ENCODE data around the gene APOBEC4. TPM values are rescaled to one million over a fixed set of nuclear protein-coding genes. Genes with fewer than 3 reads are reported as not detected.
A peak's percentile ranks its signal among the peaks of the same experiment; 100 is the strongest.

APOBEC4 gene
- total RNA-seq = not detected in 2 replicates

- peak; percentile 64 for DNase-seq
- no peaks in the 10 kb centered on the region for H3K36me3 Mint-ChIP-seq (ENCODE audit: low read depth)
- peak within 1 kb of the TSS; percentile 63 for H3K4me3 Mint-ChIP-seq
- no peaks in the 10 kb centered on the region for H3K9me3 Mint-ChIP-seq
- H3K4me1 Mint-ChIP-seq = peaks cover 35% of the 10 kb centered on the region
- H3K27ac Mint-ChIP-seq = peak within 1 kb of the TSS; percentile 93
- H3K27me3 Mint-ChIP-seq = no peaks in the 10 kb centered on the region
- intact Hi-C loops (cut with micrococcal nuclease) = loop anchor here (1.0 to 10.0 kb wide), 5 partner anchors 20 to 572 kb away; partner anchors contain the start of gene TSEN15
Measured at GRCh38 chr1:183652547-183653461, at the start of gene APOBEC4. Gene APOBEC4 (minus strand): TSS chr1:183653316. CDS start chr1:183648781, 4,535 bp downstream.

GRCh38 chr1:183702813-183703198, 49.7 kb upstream of the APOBEC4 start:
- Mint-ChIP-seq H3K27me3 (no peaks in the 10 kb centered on the region), H3K27ac (no peak overlapping the region), H3K36me3 (ENCODE audit: low read depth) (peaks cover 2% of the 10 kb centered on the region), H3K4me3 (no peak overlapping the region), H3K9me3 (peaks cover 4% of the 10 kb centered on the region), H3K4me1 (peaks cover 7% of the 10 kb centered on the region)
- DNase-seq = no peak
- intact Hi-C loops (cut with micrococcal nuclease) = no loop called here

GRCh38 chr1:183702087-183702812, 49.1 kb upstream of the APOBEC4 start:
- DNase-seq = no peak

GRCh38 chr1:183699616-183700160, 46.6 kb upstream of the APOBEC4 start:
- Mint-ChIP-seq H3K9me3 (peaks cover 4% of the 10 kb centered on the region), H3K27me3 (no peaks in the 10 kb centered on the region), H3K27ac (no peak overlapping the region), H3K4me3 (no peak overlapping the region), H3K4me1 (peaks cover 8% of the 10 kb centered on the region), H3K36me3 (ENCODE audit: low read depth) (peaks cover 2% of the 10 kb centered on the region)
- intact Hi-C loops (cut with micrococcal nuclease) = no loop called here
- DNase-seq = no peak

More at GRCh38 chr1:183702087-183702812, 49.1 kb upstream of the APOBEC4 start:
- Mint-ChIP-seq H3K27ac (peak overlapping the region; percentile 2), H3K4me3 (no peak overlapping the region), H3K36me3 (ENCODE audit: low read depth) (peaks cover 2% of the 10 kb centered on the region), H3K27me3 (no peaks in the 10 kb centered on the region), H3K9me3 (peaks cover 4% of the 10 kb centered on the region), H3K4me1 (peaks cover 8% of the 10 kb centered on the region)
- intact Hi-C loops (cut with micrococcal nuclease) = no loop called here

GRCh38 chr1:183697814-183698590, 44.9 kb upstream of the APOBEC4 start:
- peaks cover 2% of the 10 kb centered on the region for H3K36me3 Mint-ChIP-seq (ENCODE audit: low read depth)
- H3K4me3 Mint-ChIP-seq = no peak overlapping the region

GRCh38 chr1:183696981-183697380, 43.9 kb upstream of the APOBEC4 start:
- Mint-ChIP-seq H3K9me3 (peaks cover 4% of the 10 kb centered on the region), H3K27ac (no peak overlapping the region), H3K4me3 (no peak overlapping the region), H3K4me1 (peaks cover 11% of the 10 kb centered on the region), H3K36me3 (ENCODE audit: low read depth) (peaks cover 2% of the 10 kb centered on the region), H3K27me3 (no peaks in the 10 kb centered on the region)
- DNase-seq = no peak
- intact Hi-C loops (cut with micrococcal nuclease) = no loop called here

More at GRCh38 chr1:183697814-183698590, 44.9 kb upstream of the APOBEC4 start:
- no peaks in the 10 kb centered on the region for H3K27me3 Mint-ChIP-seq
- intact Hi-C loops (cut with micrococcal nuclease) = no loop called here
- peaks cover 11% of the 10 kb centered on the region for H3K4me1 Mint-ChIP-seq
- H3K9me3 Mint-ChIP-seq = peaks cover 4% of the 10 kb centered on the region
- H3K27ac Mint-ChIP-seq = no peak overlapping the region
- DNase-seq = no peak

- H3K4me1 Mint-ChIP-seq = peaks cover 13% of the 10 kb centered on the region
- no peak overlapping the region for H3K4me3 Mint-ChIP-seq
- DNase-seq = no peak
- no peak overlapping the region for H3K27ac Mint-ChIP-seq
- H3K9me3 Mint-ChIP-seq = no peaks in the 10 kb centered on the region
- H3K27me3 Mint-ChIP-seq = no peaks in the 10 kb centered on the region
- no peaks in the 10 kb centered on the region for H3K36me3 Mint-ChIP-seq (ENCODE audit: low read depth)
- intact Hi-C loops (cut with micrococcal nuclease) = no loop called here
Measured at GRCh38 chr1:183694755-183695154, 41.6 kb upstream of the APOBEC4 start.

GRCh38 chr1:183694066-183694465, 41.0 kb upstream of the APOBEC4 start:
- Mint-ChIP-seq H3K9me3 (no peaks in the 10 kb centered on the region), H3K27me3 (no peaks in the 10 kb centered on the region), H3K27ac (no peak overlapping the region), H3K4me1 (peaks cover 16% of the 10 kb centered on the region), H3K4me3 (no peak overlapping the region), H3K36me3 (ENCODE audit: low read depth) (no peaks in the 10 kb centered on the region)
- DNase-seq = no peak
- intact Hi-C loops (cut with micrococcal nuclease) = no loop called here

- Mint-ChIP-seq H3K4me3 (no peak overlapping the region), H3K27ac (no peak overlapping the region), H3K36me3 (ENCODE audit: low read depth) (no peaks in the 10 kb centered on the region), H3K4me1 (peaks cover 16% of the 10 kb centered on the region), H3K9me3 (no peaks in the 10 kb centered on the region), H3K27me3 (no peaks in the 10 kb centered on the region)
- intact Hi-C loops (cut with micrococcal nuclease) = no loop called here
- DNase-seq = no peak
Measured at GRCh38 chr1:183693521-183693920, 40.4 kb upstream of the APOBEC4 start.

GRCh38 chr1:183689762-183690204, 36.7 kb upstream of the APOBEC4 start:
- intact Hi-C loops (cut with micrococcal nuclease) = loop anchor here (10.0 kb wide), 1 partner anchor 405 kb away; no protein-coding TSS in a partner anchor
- peaks cover 6% of the 10 kb centered on the region for H3K27me3 Mint-ChIP-seq
- no peaks in the 10 kb centered on the region for H3K36me3 Mint-ChIP-seq (ENCODE audit: low read depth)
- no peaks in the 10 kb centered on the region for H3K9me3 Mint-ChIP-seq
- H3K4me3 Mint-ChIP-seq = no peak overlapping the region
- no peak overlapping the region for H3K27ac Mint-ChIP-seq
- no peak for DNase-seq
- H3K4me1 Mint-ChIP-seq = peaks cover 8% of the 10 kb centered on the region

GRCh38 chr1:183688341-183689060, 35.4 kb upstream of the APOBEC4 start:
- Mint-ChIP-seq H3K36me3 (ENCODE audit: low read depth) (no peaks in the 10 kb centered on the region), H3K27me3 (peaks cover 9% of the 10 kb centered on the region), H3K4me3 (no peak overlapping the region), H3K9me3 (no peaks in the 10 kb centered on the region), H3K4me1 (peaks cover 11% of the 10 kb centered on the region), H3K27ac (no peak overlapping the region)
- no peak for DNase-seq
- intact Hi-C loops (cut with micrococcal nuclease) = loop anchor here (10.0 kb wide), 1 partner anchor 404 kb away; no protein-coding TSS in a partner anchor

- intact Hi-C loops (cut with micrococcal nuclease) = loop anchor here (10.0 kb wide), 1 partner anchor 403 kb away; no protein-coding TSS in a partner anchor
- Mint-ChIP-seq H3K27me3 (peaks cover 14% of the 10 kb centered on the region), H3K36me3 (ENCODE audit: low read depth) (no peaks in the 10 kb centered on the region), H3K9me3 (no peaks in the 10 kb centered on the region), H3K4me3 (no peak overlapping the region), H3K27ac (no peak overlapping the region), H3K4me1 (peaks cover 9% of the 10 kb centered on the region)
- no peak for DNase-seq
Measured at GRCh38 chr1:183687546-183688304, 34.6 kb upstream of the APOBEC4 start.
